A673 (cell line): Measurements from ENCODE around the gene STT3A. TPM values are rescaled to one million over a fixed set of nuclear protein-coding genes. Genes with fewer than 3 reads are reported as not detected.

ENCODE experiments used
- BruUV-seq: library from RNA; stranded (reverse); fragments of 400-500 nt; replicated peaks from 2 replicates; lab custom pipeline; 2021; lab: Mats Ljungman, UMichigan
- CTCF ChIA-PET: fragments of 300-600 bp; sonication (Branson Sonifier 250); formaldehyde crosslinking; loops from one replicate; lab custom pipeline; 2022; ENCODE audit warnings: antibody characterized with exemption; lab: Charles Lee
- POLR2A ChIA-PET: fragments of 300-600 bp; sonication (Branson Sonifier 250); formaldehyde crosslinking; loops from one replicate; lab custom pipeline; 2022; ENCODE audit warnings: antibody characterized with exemption; ENCODE audit not compliant: low non-redundant PET; lab: Charles Lee
- DNase-seq: peaks from one replicate; pipeline ENCODE4 v3.0.0-alpha.2; 2015; ENCODE audit warnings: low spot score
- H3K27ac ChIP-seq: fragments of 200-600 bp; sonication (generic); 2 replicates; pipeline ENCODE4 v1.5.1; 2016; ENCODE audit warnings: mixed run types, low read depth, mild to moderate bottlenecking, mixed read lengths, antibody characterized with exemption, low read length; ENCODE audit not compliant: poor library complexity, severe bottlenecking
- H3K27me3 ChIP-seq: fragments of 200-600 bp; sonication (generic); replicated peaks from 2 replicates; pipeline ENCODE4 v1.6.1; 2017; ENCODE audit warnings: mixed run types, low read depth, mild to moderate bottlenecking, mixed read lengths, antibody characterized with exemption, low read length; ENCODE audit not compliant: insufficient read depth, poor library complexity
- H3K36me3 ChIP-seq: fragments of 200-600 bp; sonication (generic); 2 replicates; pipeline ENCODE4 v1.6.1; 2016; ENCODE audit warnings: mixed run types, mild to moderate bottlenecking, mixed read lengths, antibody characterized with exemption, low read length; ENCODE audit not compliant: insufficient read depth, poor library complexity, severe bottlenecking
- H3K4me1 ChIP-seq: fragments of 200-600 bp; sonication (generic); 2 replicates; pipeline ENCODE4 v1.6.1; 2017; ENCODE audit warnings: mixed run types, mild to moderate bottlenecking, mixed read lengths, antibody characterized with exemption, low read length; ENCODE audit not compliant: insufficient read depth, poor library complexity, severe bottlenecking
- H3K4me3 ChIP-seq: fragments of 200-600 bp; sonication (generic); 2 replicates; pipeline ENCODE4 v1.5.1; 2016; ENCODE audit warnings: low read depth, mixed run types, mild to moderate bottlenecking, mixed read lengths, low read length; ENCODE audit not compliant: poor library complexity, severe bottlenecking
- H3K9me3 ChIP-seq: fragments of 200-600 bp; sonication (generic); 2 replicates; pipeline ENCODE4 v1.6.1; 2016; ENCODE audit warnings: mixed run types, low read depth, mild to moderate bottlenecking, mixed read lengths, antibody characterized with exemption, low read length; ENCODE audit not compliant: poor library complexity, severe bottlenecking
- CTCF ChIP-seq: fragments of 300-800, 200-600 bp; sonication (generic); conservative IDR thresholded peaks from 2 replicates; pipeline ENCODE4 v1.5.1; 2017; ENCODE audit warnings: low read depth, mild to moderate bottlenecking, antibody characterized with exemption, low read length, moderate library complexity, mixed read lengths
- EZH2 ChIP-seq: fragments of 200-600 bp; sonication (generic); IDR thresholded peaks from 2 replicates; pipeline ENCODE4 v1.6.1; 2017; ENCODE audit warnings: borderline replicate concordance, low read depth, mild to moderate bottlenecking, mixed read lengths, antibody characterized with exemption, low read length; ENCODE audit not compliant: poor library complexity, severe bottlenecking
- intact Hi-C: fragments of 100-400 bp; cut with micrococcal nuclease; formaldehyde crosslinking; loops from one replicate; pipeline ENCODE4 v1.10.0; 2022; ENCODE audit not compliant: unreplicated experiment
- total RNA-seq: library from RNA; stranded (reverse); gene quantifications from 2 replicates; pipeline ENCODE4 v1.2.3, GENCODE V29; 2021

Gene STT3A
- total RNA-seq, 1 experiment from 2014 or later = 278 TPM

- TF ChIP-seq EZH2 (no peak), CTCF (no peak)
- ChIA-PET CTCF (no interaction called here), POLR2A (no interaction called here)
- no peaks in the 10 kb centered on the region for H3K9me3 ChIP-seq
- H3K27ac ChIP-seq = no peak overlapping the region
- DNase-seq = no peak
- peaks cover 39% of the 10 kb centered on the region for H3K36me3 ChIP-seq
- BruUV-seq = no TSS peak
- intact Hi-C loops = no loop called here
- H3K27me3 ChIP-seq = no peaks in the 10 kb centered on the region
- no peak overlapping the region for H3K4me3 ChIP-seq
- H3K4me1 ChIP-seq = peaks cover 5% of the 10 kb centered on the region
These were observed 7.2 kb upstream of the STT3A start for GRCh38 chr11:125585487-125585886.

GRCh38 chr11:125586623-125587022 lies 6.0 kb upstream of the STT3A start:
- intact Hi-C loops = no loop called here
- H3K9me3 ChIP-seq = no peaks in the 10 kb centered on the region
- H3K4me3 ChIP-seq = no peak overlapping the region
- no peak for DNase-seq
- H3K27me3 ChIP-seq = no peaks in the 10 kb centered on the region
- ChIA-PET CTCF (no interaction called here), POLR2A (no interaction called here)
- H3K27ac ChIP-seq = no peak overlapping the region
- BruUV-seq = no TSS peak
- peaks cover 5% of the 10 kb centered on the region for H3K4me1 ChIP-seq
- TF ChIP-seq EZH2 (no peak), CTCF (no peak)
- peaks cover 30% of the 10 kb centered on the region for H3K36me3 ChIP-seq

- H3K27me3 ChIP-seq = no peaks in the 10 kb centered on the region
- intact Hi-C loops = no loop called here
- TF ChIP-seq CTCF = no peak
- TF ChIP-seq EZH2 = no peak
- peaks cover 5% of the 10 kb centered on the region for H3K4me1 ChIP-seq
- ChIA-PET POLR2A (no interaction called here), CTCF (no interaction called here)
- H3K27ac ChIP-seq = no peak overlapping the region
- peaks cover 21% of the 10 kb centered on the region for H3K36me3 ChIP-seq
- no peak overlapping the region for H3K4me3 ChIP-seq
- no peak for DNase-seq
- no TSS peak for BruUV-seq
- H3K9me3 ChIP-seq = no peaks in the 10 kb centered on the region
These were observed 5.2 kb upstream of the STT3A start for GRCh38 chr11:125587480-125587879.
